GM20000 (cell line): Measurements from ENCODE around the gene CD247.
A peak's percentile ranks its signal among the peaks of the same experiment; 100 is the strongest.

Experiments
- DNase-seq: peaks from one replicate; pipeline ENCODE4 v3.0.0; 2012; ENCODE audit warnings: low spot score
- CTCF ChIP-seq: IDR thresholded peaks from 2 replicates; pipeline ENCODE4 v1.5.1; 2012; ENCODE audit warnings: mild to moderate bottlenecking, control low read depth; ENCODE audit errors: extremely low read depth, missing control alignments

The CD247 gene

GRCh38 chr1:167431909-167432650 lies 86.2 kb downstream of the CD247 start:
- no peak for TF ChIP-seq CTCF

GRCh38 chr1:167431261-167431908 lies 86.9 kb downstream of the CD247 start:
- no peak for TF ChIP-seq CTCF
- peak; percentile 59 for DNase-seq

More at GRCh38 chr1:167431909-167432650, 86.2 kb downstream of the CD247 start:
- DNase-seq, result no peak

GRCh38 chr1:167430849-167431242 lies 87.5 kb downstream of the CD247 start:
- TF ChIP-seq CTCF, result no peak
- DNase-seq, result no peak

- DNase-seq, result no peak
- TF ChIP-seq CTCF, result no peak
Measured at GRCh38 chr1:167430134-167430848, 88.0 kb downstream of the CD247 start.

GRCh38 chr1:167429612-167430011 lies 88.7 kb downstream of the CD247 start:
- DNase-seq, result no peak
- TF ChIP-seq CTCF, result no peak

GRCh38 chr1:167428395-167428794 lies 89.9 kb downstream of the CD247 start:
- no peak for TF ChIP-seq CTCF
- no peak for DNase-seq

- no peak for TF ChIP-seq CTCF
- DNase-seq, result no peak
Measured at GRCh38 chr1:167427848-167428247, 90.5 kb downstream of the CD247 start.
